ENCODE results near the gene RGS5. TPM values are rescaled to one million over a fixed set of nuclear protein-coding genes. Genes with fewer than 3 reads are reported as not detected.

Gene RGS5
- total and polyA plus RNA-seq, 2 donors (not counting 1 experiment from before 2014, with no cell fraction given), result 0.64 to 1.2 TPM

GRCh38 chr1:163169553-163169952 is 33.2 kb downstream of the RGS5 start:
- no peaks in the 10 kb centered on the region for H3K79me2 ChIP-seq (ENCODE audit: control insufficient read depth, insufficient read depth, low read length)
- no peaks in the 10 kb centered on the region for H3K9me3 ChIP-seq (ENCODE audit: control extremely low read depth in 1 of 3, control insufficient read depth in 2 of 3, insufficient read depth in 1 of 3, low read length in 2 of 3)
- DNase-seq, result no peak
- intact Hi-C loops (cut with micrococcal nuclease), result no loop called here
- no CpG with 5 or more reads among the region's 1 CpG for WGBS (ENCODE audit: insufficient coverage)
- peaks cover 3% of the 10 kb centered on the region for H3K27me3 Mint-ChIP-seq
- no peak overlapping the region for H3K9ac ChIP-seq (ENCODE audit: low read length)
- no peaks in the 10 kb centered on the region for H3K4me1 Mint-ChIP-seq
- H4K20me1 ChIP-seq (ENCODE audit: control insufficient read depth, insufficient read depth, low read length, poor library complexity, severe bottlenecking), result no peaks in the 10 kb centered on the region
- H2AFZ ChIP-seq (ENCODE audit: insufficient read depth, low read depth, low read length, poor library complexity, severe bottlenecking), result no peak overlapping the region
- ChIA-PET POLR2A (no interaction called here), CTCF (no interaction called here)
- no peak for TF ChIP-seq CTCF (IDR thresholded peaks at IDR 0.05)
- no peak for TF ChIP-seq EZH2 (IDR thresholded peaks at IDR 0.05; ENCODE audit: borderline replicate concordance, insufficient read depth, low read depth, low read length, poor library complexity, severe bottlenecking)
- no peaks in the 10 kb centered on the region for H3K36me3 ChIP-seq (replicated peaks in 1 of 2; ENCODE audit: control extremely low read depth in 1 of 2, control insufficient read depth in 1 of 2, extremely low read depth in 1 of 2, insufficient read depth in 2 of 2, low read length in 1 of 2)
- H3K9me3 Mint-ChIP-seq (ENCODE audit: insufficient read depth), result no peaks in the 10 kb centered on the region
- H3K4me3 Mint-ChIP-seq, result no peak overlapping the region
- no peak overlapping the region for H3K4me2 ChIP-seq (replicated peaks; ENCODE audit: low read depth, low read length, poor library complexity, severe bottlenecking)
- H3K27me3 ChIP-seq (replicated peaks in 1 of 4; ENCODE audit: control extremely low read depth in 1 of 4, control insufficient read depth in 3 of 4, insufficient read depth in 4 of 4, low read length in 3 of 4), result peaks cover 0 to 3% (median 0%) of the 10 kb centered on the region in 4 experiments
- H3K4me1 ChIP-seq (ENCODE audit: control insufficient read depth in 2 of 2, insufficient read depth in 2 of 2, low read length in 2 of 2), result no peaks in the 10 kb centered on the region
- ATAC-seq (ENCODE audit: low read depth), result no peak
- no peak overlapping the region for H3K27ac ChIP-seq (ENCODE audit: low read length in 2 of 2)
- H3K4me3 ChIP-seq (ENCODE audit: control extremely low read depth in 1 of 5, extremely low read depth in 1 of 5, insufficient read depth in 1 of 5, low read depth in 2 of 5, low read length in 4 of 5), result no peak overlapping the region
- no peak overlapping the region for H3K27ac Mint-ChIP-seq

- no peak overlapping the region for H3K27ac ChIP-seq (ENCODE audit: low read length in 2 of 2)
- H3K27me3 ChIP-seq (replicated peaks in 1 of 4; ENCODE audit: control extremely low read depth in 1 of 4, control insufficient read depth in 3 of 4, insufficient read depth in 4 of 4, low read length in 3 of 4), result no peaks in the 10 kb centered on the region
- H3K4me3 ChIP-seq (ENCODE audit: control extremely low read depth in 1 of 5, extremely low read depth in 1 of 5, insufficient read depth in 1 of 5, low read depth in 2 of 5, low read length in 4 of 5), result no peak overlapping the region
- H3K4me1 ChIP-seq (ENCODE audit: control insufficient read depth in 2 of 2, insufficient read depth in 2 of 2, low read length in 2 of 2), result no peaks in the 10 kb centered on the region
- ChIA-PET POLR2A (no interaction called here), CTCF (no interaction called here)
- H3K27ac Mint-ChIP-seq, result no peak overlapping the region
- no peak overlapping the region for H3K4me2 ChIP-seq (replicated peaks; ENCODE audit: low read depth, low read length, poor library complexity, severe bottlenecking)
- ATAC-seq (ENCODE audit: low read depth) (no peak), DNase-seq (no peak)
- no peak overlapping the region for H3K9ac ChIP-seq (ENCODE audit: low read length)
- no peaks in the 10 kb centered on the region for H3K9me3 ChIP-seq (ENCODE audit: control extremely low read depth in 1 of 3, control insufficient read depth in 2 of 3, insufficient read depth in 1 of 3, low read length in 2 of 3)
- no peak for TF ChIP-seq CTCF (IDR thresholded peaks at IDR 0.05)
- TF ChIP-seq EZH2 (IDR thresholded peaks at IDR 0.05; ENCODE audit: borderline replicate concordance, insufficient read depth, low read depth, low read length, poor library complexity, severe bottlenecking), result no peak
- no peaks in the 10 kb centered on the region for H3K36me3 ChIP-seq (replicated peaks in 1 of 2; ENCODE audit: control extremely low read depth in 1 of 2, control insufficient read depth in 1 of 2, extremely low read depth in 1 of 2, insufficient read depth in 2 of 2, low read length in 1 of 2)
- intact Hi-C loops (cut with micrococcal nuclease), result no loop called here
- WGBS (ENCODE audit: insufficient coverage), result 50% methylated on average over 1 of the region's 1 CpG
- H4K20me1 ChIP-seq (ENCODE audit: control insufficient read depth, insufficient read depth, low read length, poor library complexity, severe bottlenecking), result no peaks in the 10 kb centered on the region
- H3K27me3 Mint-ChIP-seq, result peaks cover 3% of the 10 kb centered on the region
- H3K79me2 ChIP-seq (ENCODE audit: control insufficient read depth, insufficient read depth, low read length), result no peaks in the 10 kb centered on the region
- H3K9me3 Mint-ChIP-seq (ENCODE audit: insufficient read depth), result no peaks in the 10 kb centered on the region
- no peak overlapping the region for H2AFZ ChIP-seq (ENCODE audit: insufficient read depth, low read depth, low read length, poor library complexity, severe bottlenecking)
- H3K4me1 Mint-ChIP-seq, result no peaks in the 10 kb centered on the region
- no peak overlapping the region for H3K4me3 Mint-ChIP-seq
These were observed 34.7 kb downstream of the RGS5 start for GRCh38 chr1:163168053-163168452.

Measured in B cell (primary cell).